Measurements from ENCODE around the gene CNOT4.

Gene CNOT4

GRCh38 chr7:135492151-135492550, 17.8 kb downstream of the CNOT4 start:
- TF ChIP-seq, protein P1, sequence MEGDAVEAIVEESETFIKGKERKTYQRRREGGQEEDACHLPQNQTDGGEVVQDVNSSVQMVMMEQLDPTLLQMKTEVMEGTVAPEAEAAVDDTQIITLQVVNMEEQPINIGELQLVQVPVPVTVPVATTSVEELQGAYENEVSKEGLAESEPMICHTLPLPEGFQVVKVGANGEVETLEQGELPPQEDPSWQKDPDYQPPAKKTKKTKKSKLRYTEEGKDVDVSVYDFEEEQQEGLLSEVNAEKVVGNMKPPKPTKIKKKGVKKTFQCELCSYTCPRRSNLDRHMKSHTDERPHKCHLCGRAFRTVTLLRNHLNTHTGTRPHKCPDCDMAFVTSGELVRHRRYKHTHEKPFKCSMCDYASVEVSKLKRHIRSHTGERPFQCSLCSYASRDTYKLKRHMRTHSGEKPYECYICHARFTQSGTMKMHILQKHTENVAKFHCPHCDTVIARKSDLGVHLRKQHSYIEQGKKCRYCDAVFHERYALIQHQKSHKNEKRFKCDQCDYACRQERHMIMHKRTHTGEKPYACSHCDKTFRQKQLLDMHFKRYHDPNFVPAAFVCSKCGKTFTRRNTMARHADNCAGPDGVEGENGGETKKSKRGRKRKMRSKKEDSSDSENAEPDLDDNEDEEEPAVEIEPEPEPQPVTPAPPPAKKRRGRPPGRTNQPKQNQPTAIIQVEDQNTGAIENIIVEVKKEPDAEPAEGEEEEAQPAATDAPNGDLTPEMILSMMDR (IDR thresholded peaks at IDR 0.05), result no peak

GRCh38 chr7:135490783-135491182, 19.1 kb downstream of the CNOT4 start:
- TF ChIP-seq, protein P1 (IDR thresholded peaks at IDR 0.05), result no peak

DNA sequence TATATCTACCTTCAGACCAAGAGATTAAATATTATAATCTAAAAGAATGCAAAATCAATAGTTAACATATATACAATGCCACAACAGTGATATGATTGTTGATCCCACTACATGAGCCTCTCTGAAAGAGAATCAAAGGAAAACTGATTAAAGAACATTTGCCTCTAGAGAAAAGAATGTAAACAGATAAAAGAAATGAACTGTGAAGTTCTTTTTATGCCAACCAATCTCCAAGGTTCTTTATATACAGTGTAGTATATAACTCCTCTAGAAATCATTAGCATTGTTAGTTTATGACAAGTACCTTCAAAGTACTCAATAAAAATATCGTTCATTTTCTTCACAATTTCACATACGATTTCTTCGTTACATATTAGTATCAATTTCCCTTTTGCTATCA, 20.1 kb downstream of the CNOT4 start:
- TF ChIP-seq, protein P1 (IDR thresholded peaks at IDR 0.05), result no peak

- TF ChIP-seq, protein P1 (IDR thresholded peaks at IDR 0.05), result no peak
Observed at GRCh38 chr7:135486261-135486920, 23.5 kb downstream of the CNOT4 start.

- TF ChIP-seq, protein P1 (IDR thresholded peaks at IDR 0.05), result no peak
Observed at GRCh38 chr7:135481598-135481979, 28.3 kb downstream of the CNOT4 start.

DNA sequence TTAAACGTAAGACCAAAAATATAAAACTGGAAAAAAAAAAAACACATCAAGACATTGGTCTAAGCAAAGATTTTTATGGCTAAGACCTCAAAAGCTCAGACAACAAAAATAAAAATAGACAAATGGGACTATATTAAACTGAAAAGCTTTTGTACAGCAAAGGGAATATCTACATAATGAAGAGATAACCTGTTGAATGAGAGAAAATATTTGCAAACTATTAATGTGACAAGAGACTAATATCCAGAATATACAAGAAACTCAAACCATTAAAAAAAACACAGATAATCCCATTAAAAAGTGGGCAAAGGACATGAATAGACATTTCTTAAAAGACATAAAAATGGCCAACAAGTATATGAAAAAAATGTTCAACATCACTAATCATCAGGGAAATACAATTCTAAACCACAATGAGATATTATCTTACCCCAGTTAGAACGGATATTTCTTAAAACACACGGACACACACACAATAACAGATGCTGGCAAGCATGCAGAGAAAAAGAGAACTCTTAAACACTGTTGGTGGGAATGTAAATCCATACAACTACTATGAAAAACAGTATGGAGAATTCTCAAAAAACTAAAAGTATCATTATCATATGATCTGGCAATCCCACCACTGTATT, 28.8 kb downstream of the CNOT4 start:
- TF ChIP-seq, protein P1 (IDR thresholded peaks at IDR 0.05), result no peak

GRCh38 chr7:135475521-135475920, 34.4 kb downstream of the CNOT4 start:
- TF ChIP-seq, protein P1 (IDR thresholded peaks at IDR 0.05), result no peak

Data from LNCAP (cell line).